Tibial nerve (tissue), 4 donors: ENCODE results near the gene SAP30BP. TPM values are rescaled to one million over a fixed set of nuclear protein-coding genes. Genes with fewer than 3 reads are reported as not detected.

Experiments used
- DNase-seq, 2 donors: peaks; one replicate each; pipeline ENCODE4 v3.0.0-alpha.2; 2019; ENCODE audit warnings: low spot score in 2 of 2
- H3K27ac ChIP-seq, 4 donors: fragments of 200-600 bp; sonication (generic) in 3 of 4; one replicate each; pipeline ENCODE4 v1.5.1; 2017 to 2019; ENCODE audit warnings: mild to moderate bottlenecking in 1 of 4
- H3K27me3 ChIP-seq, 2 donors: fragments of 200-600 bp; sonication (generic) in 1 of 2; one replicate each; pipeline versions ENCODE4 v1.5.1 to v1.6.0; 2017 to 2019
- H3K36me3 ChIP-seq, 3 donors: fragments of 200-600 bp; sonication (generic); one replicate each; pipeline ENCODE4 v1.5.1; 2018 to 2019
- H3K4me1 ChIP-seq, 4 donors: fragments of 200-600 bp; sonication (generic) in 3 of 4; one replicate each; pipeline ENCODE4 v1.5.1; 2017 to 2019
- H3K4me3 ChIP-seq, 4 donors: fragments of 200-600 bp; sonication (generic) in 3 of 4; one replicate each; pipeline ENCODE4 v1.5.1; 2017 to 2019; ENCODE audit warnings: mild to moderate bottlenecking in 1 of 4, moderate library complexity in 1 of 4
- H3K9me3 ChIP-seq, 4 donors: fragments of 200-600 bp; sonication (generic) in 3 of 4; one replicate each; pipeline ENCODE4 v1.5.1; 2017 to 2019
- EP300 ChIP-seq, 2 donors: sonication (generic); formaldehyde crosslinking; IDR thresholded peaks; one replicate each; pipeline ENCODE4 v1.6.1; 2017; ENCODE audit warnings: antibody characterized with exemption in 2 of 2, mild to moderate bottlenecking in 1 of 2
- POLR2A ChIP-seq, 2 donors: fragments of 450-650 bp; IDR thresholded peaks; one replicate each; pipeline ENCODE4 v1.6.1; 2017; ENCODE audit warnings: antibody characterized with exemption in 2 of 2, mild to moderate bottlenecking in 2 of 2, moderate library complexity in 2 of 2
- WGBS, 2 donors: methylation state at CpG; one replicate each; pipeline ENCODE4 v1.1.5; 2018; 5-methylcytosine and 5-hydroxymethylcytosine counted together
- total RNA-seq, 4 donors: library from RNA; depleted of rRNA; stranded (reverse); fragments of >200 nt; gene quantifications; one replicate each; pipeline ENCODE4 v1.1.0, GENCODE V29; 2016
- TF ChIP-seq, protein P1 (sequence below), 5 experiments: fragments of 200-600 bp in 3 of 5; fragments of 450-650 bp in 2 of 5; sonication (generic) in 3 of 5; IDR thresholded peaks; one replicate each; pipeline ENCODE4 v1.5.1; 2016 to 2019; ENCODE audit warnings: antibody characterized with exemption in 5 of 5, mild to moderate bottlenecking in 3 of 5, moderate library complexity in 2 of 5

Gene SAP30BP
- total RNA-seq, 4 donors from 2014 or later: 63.9 to 119 (median 95.3) TPM

DNA sequence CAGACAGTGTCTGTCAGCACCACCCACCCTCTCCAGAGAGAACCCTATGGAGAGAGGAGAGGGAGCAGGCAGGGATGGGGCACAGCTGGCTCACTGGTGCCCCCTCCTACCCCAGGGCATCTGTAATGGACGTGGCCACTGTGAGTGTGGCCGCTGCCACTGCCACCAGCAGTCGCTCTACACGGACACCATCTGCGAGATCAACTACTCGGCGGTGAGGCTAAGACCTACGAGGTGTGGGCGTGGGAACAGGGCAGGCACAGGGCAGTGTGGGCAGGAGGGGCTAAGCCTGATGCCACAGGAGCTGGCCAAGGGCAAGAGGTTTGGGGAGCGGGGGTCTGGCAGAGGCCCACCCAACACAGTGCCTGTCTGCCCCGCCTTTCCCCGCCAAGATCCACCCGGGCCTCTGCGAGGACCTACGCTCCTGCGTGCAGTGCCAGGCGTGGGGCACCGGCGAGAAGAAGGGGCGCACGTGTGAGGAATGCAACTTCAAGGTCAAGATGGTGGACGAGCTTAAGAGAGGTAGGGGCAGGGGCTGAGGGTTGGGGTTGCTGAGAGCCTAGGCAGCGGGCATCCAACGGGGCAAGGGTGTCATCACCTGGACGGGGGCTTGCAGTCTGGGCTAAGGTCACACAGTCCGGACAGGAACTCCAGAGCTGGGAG, 69.2 kb downstream of the SAP30BP start:
- Histone ChIP-seq H3K4me1 (peaks cover 0 to 32% (median 4%) of the 10 kb centered on the region in 4 donors), H3K36me3 (peaks cover 0 to 92% (median 8%) of the 10 kb centered on the region in 3 donors), H3K4me3 (no peak overlapping the region), H3K9me3 (no peaks in the 10 kb centered on the region), H3K27ac (peak overlapping the region in 3 of 4 donors; percentile 32 to 84 (median 76)), H3K27me3 (no peaks in the 10 kb centered on the region)
- WGBS, 2 donors: 83 to 89% methylated on average over 25 to 26 of the region's 26 CpGs
- no peak for DNase-seq
- TF ChIP-seq EP300 (IDR thresholded peaks at IDR 0.05) (no peak), POLR2A (IDR thresholded peaks at IDR 0.05) (no peak)

DNA sequence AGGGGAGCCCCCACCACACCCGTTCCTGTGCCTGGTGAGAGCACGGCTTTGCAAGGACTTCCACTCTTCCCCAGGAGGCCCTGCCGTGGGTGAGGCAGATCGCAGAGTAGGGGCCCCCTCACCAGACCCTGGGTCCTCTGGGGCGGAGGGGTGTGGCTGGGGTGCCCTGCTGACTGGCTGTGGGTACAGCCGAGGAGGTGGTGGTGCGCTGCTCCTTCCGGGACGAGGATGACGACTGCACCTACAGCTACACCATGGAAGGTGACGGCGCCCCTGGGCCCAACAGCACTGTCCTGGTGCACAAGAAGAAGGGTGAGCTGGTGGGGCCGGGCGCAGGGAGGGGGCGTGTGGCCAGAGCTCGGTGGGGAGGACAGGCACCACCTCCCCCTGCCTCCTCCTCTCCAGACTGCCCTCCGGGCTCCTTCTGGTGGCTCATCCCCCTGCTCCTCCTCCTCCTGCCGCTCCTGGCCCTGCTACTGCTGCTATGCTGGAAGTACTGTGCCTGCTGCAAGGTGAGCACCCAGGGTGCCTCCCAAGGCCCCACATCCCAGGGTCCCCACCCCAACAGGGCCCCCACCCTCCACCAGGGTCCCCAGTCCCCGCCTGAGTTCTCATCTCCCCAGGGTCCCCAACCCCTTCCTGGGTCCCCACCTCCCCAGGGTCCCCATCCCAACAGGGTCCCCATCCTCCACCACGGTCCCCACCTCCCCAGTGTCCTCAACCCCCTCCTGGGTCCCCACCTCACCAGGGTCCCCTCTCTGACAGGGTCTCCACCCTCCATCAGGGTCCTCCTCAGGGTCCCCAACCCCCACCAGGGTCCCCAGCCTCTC, 70.2 kb downstream of the SAP30BP start:
- 78% methylated on average over 15 to 20 of the region's 20 CpGs for WGBS, 2 donors
- Histone ChIP-seq H3K4me3 (no peak overlapping the region), H3K27me3 (no peaks in the 10 kb centered on the region), H3K27ac (peak overlapping the region in 2 of 4 donors; percentile 76 to 84), H3K36me3 (peaks cover 0 to 92% (median 8%) of the 10 kb centered on the region in 3 donors), H3K9me3 (no peaks in the 10 kb centered on the region), H3K4me1 (peaks cover 0 to 32% (median 4%) of the 10 kb centered on the region in 4 donors)
- no peak for DNase-seq
- TF ChIP-seq EP300 (IDR thresholded peaks at IDR 0.05) (no peak), POLR2A (IDR thresholded peaks at IDR 0.05) (no peak)
- TF ChIP-seq, protein P1, sequence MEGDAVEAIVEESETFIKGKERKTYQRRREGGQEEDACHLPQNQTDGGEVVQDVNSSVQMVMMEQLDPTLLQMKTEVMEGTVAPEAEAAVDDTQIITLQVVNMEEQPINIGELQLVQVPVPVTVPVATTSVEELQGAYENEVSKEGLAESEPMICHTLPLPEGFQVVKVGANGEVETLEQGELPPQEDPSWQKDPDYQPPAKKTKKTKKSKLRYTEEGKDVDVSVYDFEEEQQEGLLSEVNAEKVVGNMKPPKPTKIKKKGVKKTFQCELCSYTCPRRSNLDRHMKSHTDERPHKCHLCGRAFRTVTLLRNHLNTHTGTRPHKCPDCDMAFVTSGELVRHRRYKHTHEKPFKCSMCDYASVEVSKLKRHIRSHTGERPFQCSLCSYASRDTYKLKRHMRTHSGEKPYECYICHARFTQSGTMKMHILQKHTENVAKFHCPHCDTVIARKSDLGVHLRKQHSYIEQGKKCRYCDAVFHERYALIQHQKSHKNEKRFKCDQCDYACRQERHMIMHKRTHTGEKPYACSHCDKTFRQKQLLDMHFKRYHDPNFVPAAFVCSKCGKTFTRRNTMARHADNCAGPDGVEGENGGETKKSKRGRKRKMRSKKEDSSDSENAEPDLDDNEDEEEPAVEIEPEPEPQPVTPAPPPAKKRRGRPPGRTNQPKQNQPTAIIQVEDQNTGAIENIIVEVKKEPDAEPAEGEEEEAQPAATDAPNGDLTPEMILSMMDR (IDR thresholded peaks at IDR 0.05): no peak

DNA sequence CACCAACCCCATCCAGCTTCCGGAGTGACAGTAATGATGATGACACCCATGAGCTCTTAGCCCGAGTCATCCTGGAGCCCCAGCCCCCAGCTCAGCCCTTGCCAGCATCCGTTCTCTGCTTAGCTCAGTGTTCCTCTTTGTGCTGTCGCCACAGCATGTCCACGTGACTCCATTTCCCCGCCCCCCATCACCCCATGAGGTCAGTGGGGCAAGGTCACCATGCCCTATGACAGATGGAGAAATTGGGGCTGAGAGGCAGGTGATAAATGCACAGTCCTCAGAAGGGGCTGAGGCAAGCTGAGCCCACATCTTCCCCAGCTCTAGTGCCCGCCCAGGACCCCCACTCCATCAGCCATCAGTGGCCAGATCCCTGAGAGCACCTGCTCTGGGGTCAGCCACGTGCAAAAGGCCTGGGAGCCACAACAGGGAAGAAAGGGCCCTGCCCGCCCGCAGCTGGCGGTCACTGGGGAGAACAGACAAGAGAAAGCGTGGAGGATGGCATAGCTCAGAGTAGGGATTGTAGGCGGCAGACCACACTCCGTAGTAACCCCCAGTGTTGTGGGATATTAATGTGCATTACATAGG, 71.2 kb downstream of the SAP30BP start:
- peak in 1 of 2 donors; percentile 31 for TF ChIP-seq EP300 (IDR thresholded peaks at IDR 0.05)
- no peak for TF ChIP-seq POLR2A (IDR thresholded peaks at IDR 0.05)
- Histone ChIP-seq H3K4me1 (peaks cover 0 to 32% (median 4%) of the 10 kb centered on the region in 4 donors), H3K36me3 (peaks cover 0 to 92% (median 8%) of the 10 kb centered on the region in 3 donors), H3K27me3 (no peaks in the 10 kb centered on the region), H3K27ac (peak overlapping the region in 2 of 4 donors; percentile 76 to 84), H3K4me3 (no peak overlapping the region), H3K9me3 (no peaks in the 10 kb centered on the region)
- 37 to 53% methylated on average over 12 to 14 of the region's 14 CpGs for WGBS, 2 donors
- no peak for DNase-seq

DNA sequence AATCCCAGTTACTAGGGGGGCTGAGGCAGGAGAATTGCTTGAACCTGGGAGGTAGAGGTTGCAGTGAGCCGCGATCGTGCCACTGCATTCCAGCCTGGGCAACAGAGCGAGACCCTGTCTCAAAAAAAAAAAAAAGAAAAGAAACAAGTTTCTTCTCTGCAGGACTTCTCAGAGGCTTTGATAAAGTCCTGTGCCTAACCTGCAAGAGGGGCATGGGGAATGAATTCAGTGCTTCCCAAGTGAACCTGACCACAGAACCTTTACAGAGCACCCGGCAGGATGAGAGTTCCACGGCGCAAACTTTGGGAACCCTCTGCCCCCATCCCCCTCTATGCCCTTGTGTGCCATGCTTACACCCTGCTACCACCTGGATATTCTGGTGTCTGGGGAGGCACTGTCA, 72.0 kb downstream of the SAP30BP start:
- Histone ChIP-seq H3K9me3 (no peaks in the 10 kb centered on the region), H3K4me1 (peaks cover 0 to 28% (median 4%) of the 10 kb centered on the region in 4 donors), H3K4me3 (no peak overlapping the region), H3K36me3 (peaks cover 0 to 92% (median 8%) of the 10 kb centered on the region in 3 donors), H3K27ac (peak overlapping the region in 1 of 4 donors; percentile 76), H3K27me3 (no peaks in the 10 kb centered on the region)
- 90 to 95% methylated on average over 7 of the region's 7 CpGs for WGBS, 2 donors
- TF ChIP-seq EP300 (IDR thresholded peaks at IDR 0.05) (no peak), POLR2A (IDR thresholded peaks at IDR 0.05) (no peak)
- TF ChIP-seq, protein P1 (IDR thresholded peaks at IDR 0.05): no peak
- DNase-seq: no peak

DNA sequence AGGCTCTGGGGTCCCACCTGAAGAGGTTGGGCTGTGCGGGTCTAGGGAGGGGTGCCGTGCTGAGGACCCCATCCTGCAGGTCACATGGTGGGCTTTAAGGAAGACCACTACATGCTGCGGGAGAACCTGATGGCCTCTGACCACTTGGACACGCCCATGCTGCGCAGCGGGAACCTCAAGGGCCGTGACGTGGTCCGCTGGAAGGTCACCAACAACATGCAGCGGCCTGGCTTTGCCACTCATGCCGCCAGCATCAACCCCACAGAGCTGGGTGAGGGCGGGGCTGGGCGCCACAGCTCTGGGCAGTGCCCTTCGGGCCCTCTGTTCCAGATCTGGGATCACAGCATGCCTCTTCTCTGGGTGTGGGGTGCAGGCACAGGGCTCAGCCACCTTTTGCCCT, 72.7 kb downstream of the SAP30BP start:
- WGBS, 2 donors: 86 to 95% methylated on average over 10 to 11 of the region's 14 CpGs
- H3K9me3 ChIP-seq: no peaks in the 10 kb centered on the region
- H3K4me1 ChIP-seq: peaks cover 0 to 23% (median 4%) of the 10 kb centered on the region in 4 donors
- H3K27me3 ChIP-seq: no peaks in the 10 kb centered on the region
- TF ChIP-seq, protein P1 (IDR thresholded peaks at IDR 0.05): no peak
- TF ChIP-seq EP300 (IDR thresholded peaks at IDR 0.05): peak in 1 of 2 donors; percentile 14
- DNase-seq: no peak
- peaks cover 0 to 93% (median 8%) of the 10 kb centered on the region in 3 donors for H3K36me3 ChIP-seq
- H3K4me3 ChIP-seq: no peak overlapping the region
- H3K27ac ChIP-seq: peak overlapping the region in 2 of 4 donors; percentile 62 to 76
